DND-41 (cell line): Measurements from ENCODE around the gene LYZ.

Experiments
- CTCF ChIP-seq: IDR thresholded peaks from 2 replicates; pipeline ENCODE4 v1.5.1; 2012; ENCODE audit warnings: borderline replicate concordance, low read length, moderate library complexity, mild to moderate bottlenecking; ENCODE audit not compliant: poor library complexity, severe bottlenecking; ENCODE audit errors: extremely low read depth
- EZH2 ChIP-seq: IDR thresholded peaks from 3 replicates; pipeline ENCODE4 v1.6.1; 2012; ENCODE audit warnings: borderline replicate concordance, low read depth, mild to moderate bottlenecking, moderate library complexity, low read length, inconsistent platforms; ENCODE audit not compliant: severe bottlenecking

- TF ChIP-seq EZH2 (no peak), CTCF (no peak)
Observed at GRCh38 chr12:69330475-69331473, 17.4 kb upstream of the LYZ start.
